CD4-positive, alpha-beta T cell treated with Interferon alpha-2 for 1 hour (primary cell): ENCODE data around the gene HLA-DMB.

Source experiments
- DNase-seq, 2 donors: peaks; one replicate each; pipeline ENCODE4 v3.0.0-alpha.2; 2020 to 2022

The HLA-DMB gene

DNA sequence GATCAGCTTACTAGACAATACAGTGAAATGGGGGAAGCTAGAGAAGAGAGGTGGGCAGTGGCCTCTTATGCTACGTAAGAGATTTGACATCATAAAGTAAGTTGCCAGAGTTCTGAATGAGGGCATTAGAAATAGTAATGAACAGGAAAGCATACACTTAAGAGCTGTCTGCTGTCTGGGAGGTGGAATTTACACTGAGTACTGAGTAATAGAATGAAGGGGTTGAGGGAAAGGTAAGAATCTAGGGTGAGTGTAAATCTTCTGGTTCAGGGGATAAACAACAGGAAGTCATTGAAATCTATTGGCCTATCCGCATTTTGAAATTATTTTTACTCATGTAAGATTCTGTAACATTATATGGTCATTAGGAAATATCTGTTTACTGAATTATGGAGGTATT lies 35.8 kb downstream of the HLA-DMB start:
- no peak for DNase-seq

GRCh38 chr6:32903952-32904351 lies 36.9 kb downstream of the HLA-DMB start:
- DNase-seq, result no peak

DNA sequence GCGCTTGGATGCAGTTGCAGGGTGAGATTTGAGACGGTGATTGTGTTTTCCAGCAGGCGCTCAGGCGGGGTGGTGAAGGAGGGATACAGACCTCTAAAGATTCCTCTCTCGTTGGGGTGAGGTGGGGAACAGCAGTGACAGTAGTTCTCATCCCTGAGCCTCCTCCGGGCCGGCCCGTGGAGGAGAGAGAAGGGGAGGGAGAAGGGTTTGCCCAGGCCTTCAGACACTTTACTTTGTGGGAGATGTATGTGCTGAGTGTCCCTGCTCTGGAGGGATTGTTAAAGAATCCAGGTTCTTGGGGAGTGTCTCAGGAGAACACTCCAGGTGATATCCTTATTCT lies 45.9 kb downstream of the HLA-DMB start:
- DNase-seq, result no peak

- peak; percentile 91 to 96 for DNase-seq
These were observed 46.5 kb downstream of the HLA-DMB start for GRCh38 chr6:32894085-32895005.

DNA sequence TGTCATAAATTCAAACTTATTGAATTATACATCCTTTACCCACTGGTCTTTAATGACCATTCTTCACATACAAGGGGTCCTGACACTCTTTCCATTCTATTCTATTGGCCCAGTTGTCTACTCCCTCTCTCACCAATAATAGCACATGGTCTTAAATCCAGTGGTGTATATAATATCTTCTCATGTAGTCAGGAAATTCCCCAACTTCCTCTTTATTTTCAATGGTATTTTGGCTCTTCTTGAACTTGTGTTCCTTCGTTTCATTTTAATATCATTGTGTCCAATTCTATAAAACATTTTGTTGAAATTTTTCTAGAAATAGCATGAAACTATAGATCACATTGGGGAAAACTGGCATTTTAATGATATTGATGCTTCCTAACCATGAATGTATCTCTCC lies 50.0 kb downstream of the HLA-DMB start:
- no peak for DNase-seq

DNA sequence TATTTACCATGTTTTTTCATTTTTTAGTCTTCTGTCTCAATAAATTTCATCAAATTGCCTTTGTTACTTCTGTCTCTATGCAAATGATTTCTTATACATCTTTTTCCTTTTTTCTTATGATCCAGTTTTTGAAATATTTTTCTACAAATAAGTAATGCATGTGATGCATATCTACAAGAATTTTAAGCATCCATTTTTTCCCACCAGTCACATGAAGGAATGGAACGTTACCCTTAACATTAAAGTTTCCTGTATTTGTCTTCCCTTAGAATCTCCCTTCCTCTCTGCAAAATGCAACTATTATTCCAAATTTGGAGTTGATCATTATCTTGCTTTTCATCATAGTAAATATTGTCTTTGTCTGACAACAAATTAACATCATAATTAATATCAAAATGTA lies 51.3 kb downstream of the HLA-DMB start:
- DNase-seq, result no peak

DNA sequence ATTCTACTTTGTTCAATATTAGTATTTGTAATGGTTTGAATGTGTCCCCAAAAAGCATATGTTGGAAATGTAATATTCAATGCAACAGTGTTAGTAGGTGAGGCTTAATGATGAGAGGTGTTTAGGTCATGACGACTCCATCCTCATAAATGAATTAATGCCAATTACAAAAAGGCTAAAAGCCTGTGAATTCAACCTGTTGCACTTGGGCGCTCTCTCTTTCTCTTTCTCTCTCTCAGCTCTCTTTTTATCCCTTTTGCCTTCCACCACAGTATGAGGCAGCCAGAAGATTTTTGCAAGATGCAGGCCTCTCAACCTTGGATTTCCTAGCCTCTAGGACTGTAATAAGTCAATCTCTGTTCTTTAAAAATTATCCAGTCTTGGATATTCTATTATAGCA lies 52.3 kb downstream of the HLA-DMB start:
- DNase-seq, result no peak

DNA sequence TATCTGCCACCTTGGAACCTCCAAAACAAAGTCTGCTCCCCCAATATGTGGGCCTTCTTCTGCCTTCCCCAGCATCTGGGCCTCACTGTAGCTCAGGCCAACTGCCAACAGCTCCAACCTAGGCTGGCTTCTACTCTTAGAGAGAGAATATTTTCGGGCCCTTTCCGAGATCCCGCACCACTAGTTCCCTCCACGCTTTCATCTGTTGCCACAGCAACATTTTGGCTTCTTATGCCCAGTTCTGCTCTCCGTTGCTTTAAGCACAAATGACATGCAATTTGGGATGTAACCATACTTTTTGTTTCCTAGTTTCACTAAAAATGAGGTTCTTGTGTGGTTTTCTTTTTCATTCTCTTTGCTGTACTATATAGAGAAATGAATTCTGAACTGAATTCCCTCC lies 53.2 kb downstream of the HLA-DMB start:
- DNase-seq, result no peak

- DNase-seq, result no peak
These were observed 54.0 kb downstream of the HLA-DMB start for GRCh38 chr6:32886681-32887383.

- peak in 1 of 2 donors; percentile 82 for DNase-seq
These were observed 55.0 kb downstream of the HLA-DMB start for GRCh38 chr6:32885698-32886286.
